PFSK-1 (cell line): ENCODE results near the gene THSD4.

ENCODE experiments used
- FOXP2 ChIP-seq: optimal IDR thresholded peaks from 2 replicates; pipeline ENCODE3; 2011; ENCODE audit warnings: borderline replicate concordance, control low read depth, inconsistent platforms; ENCODE audit not compliant: insufficient read depth; ENCODE audit errors: extremely low read length, extremely low read depth
- POLR2AphosphoS5 ChIP-seq: IDR thresholded peaks from 2 replicates; pipeline ENCODE4 v1.6.1; 2012; ENCODE audit warnings: low read depth, mild to moderate bottlenecking, control low read depth, low read length, moderate library complexity
- REST ChIP-seq, 2 experiments: IDR thresholded peaks; 2 replicates each; pipeline versions ENCODE4 v1.6.1 to v1.8.0; 2011 to 2012; ENCODE audit warnings: low read depth in 2 of 2, low read length in 2 of 2, control low read depth in 1 of 2, inconsistent platforms in 1 of 2, mild to moderate bottlenecking in 1 of 2, moderate library complexity in 1 of 2; ENCODE audit not compliant: insufficient read depth in 1 of 2
- SIN3A ChIP-seq: IDR thresholded peaks from 2 replicates; pipeline ENCODE4 v1.6.1; 2012; ENCODE audit warnings: mild to moderate bottlenecking, low read length, moderate library complexity, borderline replicate concordance; ENCODE audit not compliant: insufficient read depth
- TAF1 ChIP-seq: IDR thresholded peaks from 2 replicates; pipeline ENCODE4 v1.6.1; 2012; ENCODE audit warnings: low read length, control low read depth, borderline replicate concordance; ENCODE audit not compliant: insufficient read depth

DNA sequence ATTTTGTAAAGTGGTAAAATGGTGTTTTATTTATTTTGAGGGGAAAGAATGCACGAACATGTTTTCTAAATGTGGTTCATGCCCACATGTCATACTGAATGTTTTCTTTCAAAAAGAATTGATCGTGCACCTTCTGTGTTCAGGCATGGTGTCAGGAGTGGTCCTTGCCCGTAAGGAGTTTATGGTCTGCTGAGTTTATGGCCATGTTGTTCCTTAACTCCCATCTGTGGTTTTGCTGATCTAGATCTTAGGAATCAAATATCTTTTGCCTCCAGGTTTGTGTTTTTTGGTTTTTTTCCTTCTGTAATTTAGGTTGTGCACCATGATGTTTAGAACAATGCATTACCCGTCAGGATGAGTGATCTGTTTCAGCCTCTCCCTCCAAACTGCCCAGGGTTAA lies 390.7 kb downstream of the THSD4 start:
- TF ChIP-seq TAF1 (no peak), REST (IDR thresholded peaks at IDR 0.05; ENCODE audit: insufficient read depth in 1 of 2, low read depth in 2 of 2, low read length in 2 of 2) (no peak), POLR2AphosphoS5 (no peak), SIN3A (no peak), FOXP2 (no peak)
